Common myeloid progenitor, CD34-positive (primary cell): Measurements from ENCODE around the gene RPL5.
A peak's percentile ranks its signal among the peaks of the same experiment; 100 is the strongest.

Experiments
- CTCF ChIA-PET: fragments of 350-600 bp; sonication (Branson Sonifier 250); formaldehyde crosslinking; loops from one replicate; lab custom pipeline; 2021; ENCODE audit warnings: antibody characterized with exemption; lab: Charles Lee
- POLR2A ChIA-PET: fragments of 350-600 bp; sonication (Branson Sonifier 250); formaldehyde crosslinking; loops from one replicate; lab custom pipeline; 2021; ENCODE audit warnings: antibody characterized with exemption; lab: Charles Lee
- DNase-seq, 3 donors: peaks; one replicate each; pipeline versions ENCODE4 v3.0.0 to v3.0.0-alpha.2; 2013
- H3K27ac ChIP-seq, 2 experiments: 1 replicate in 1 of 2; 2 replicates in 1 of 2; pipeline ENCODE4 v1.7.0; 2013; ENCODE audit warnings: inconsistent platforms in 2 of 2, low read length in 2 of 2, mild to moderate bottlenecking in 2 of 2, low read depth in 1 of 2, moderate library complexity in 1 of 2; ENCODE audit not compliant: severe bottlenecking in 2 of 2, insufficient read depth in 1 of 2, poor library complexity in 1 of 2
- H3K27me3 ChIP-seq, 5 experiments: replicated peaks in 2 of 5; 1 replicate in 3 of 5; 2 replicates in 2 of 5; pipeline versions ENCODE4 v1.6.1 to v1.7.0; 2013; ENCODE audit warnings: low read length in 4 of 5, mild to moderate bottlenecking in 2 of 5, moderate library complexity in 2 of 5, inconsistent platforms in 1 of 5; ENCODE audit not compliant: insufficient read depth in 5 of 5, control insufficient read depth in 4 of 5
- H3K36me3 ChIP-seq, 4 experiments: 1 replicate in 2 of 4; 2 replicates in 2 of 4; pipeline versions ENCODE4 v1.6.1 to v1.7.0; 2013; ENCODE audit warnings: low read length in 3 of 4, control low read depth in 1 of 4, mild to moderate bottlenecking in 1 of 4; ENCODE audit not compliant: control insufficient read depth in 4 of 4, insufficient read depth in 4 of 4
- H3K4me1 ChIP-seq, 4 experiments: 1 replicate in 3 of 4; 2 replicates in 1 of 4; pipeline versions ENCODE4 v1.6.1 to v1.7.1; 2013; ENCODE audit warnings: low read length in 3 of 4, mild to moderate bottlenecking in 3 of 4, control low read depth in 1 of 4, inconsistent platforms in 1 of 4, moderate library complexity in 1 of 4; ENCODE audit not compliant: control insufficient read depth in 4 of 4, insufficient read depth in 4 of 4; ENCODE audit errors: control extremely low read depth in 1 of 4
- H3K4me3 ChIP-seq, 7 experiments: 1 replicate in 4 of 7; 2 replicates in 3 of 7; pipeline versions ENCODE4 v1.5.1 to v1.7.0; 2013; ENCODE audit warnings: mild to moderate bottlenecking in 7 of 7, low read length in 6 of 7, moderate library complexity in 6 of 7, inconsistent platforms in 2 of 7, low read depth in 2 of 7, control low read depth in 1 of 7; ENCODE audit not compliant: insufficient read depth in 4 of 7, control insufficient read depth in 1 of 7; ENCODE audit errors: extremely low read depth in 1 of 7
- H3K9me3 ChIP-seq, 5 experiments: 1 replicate in 4 of 5; 2 replicates in 1 of 5; pipeline versions ENCODE4 v1.6.1 to v1.7.1; 2013; ENCODE audit warnings: low read length in 4 of 5, mild to moderate bottlenecking in 2 of 5, inconsistent platforms in 1 of 5, low read depth in 1 of 5, moderate library complexity in 1 of 5; ENCODE audit not compliant: control insufficient read depth in 4 of 5, insufficient read depth in 2 of 5; ENCODE audit errors: control extremely low read depth in 1 of 5
- WGBS: methylation state at CpG from one replicate; pipeline ENCODE4 v1.1.5; 2013; ENCODE audit not compliant: insufficient coverage; 5-methylcytosine and 5-hydroxymethylcytosine counted together

The RPL5 gene

DNA sequence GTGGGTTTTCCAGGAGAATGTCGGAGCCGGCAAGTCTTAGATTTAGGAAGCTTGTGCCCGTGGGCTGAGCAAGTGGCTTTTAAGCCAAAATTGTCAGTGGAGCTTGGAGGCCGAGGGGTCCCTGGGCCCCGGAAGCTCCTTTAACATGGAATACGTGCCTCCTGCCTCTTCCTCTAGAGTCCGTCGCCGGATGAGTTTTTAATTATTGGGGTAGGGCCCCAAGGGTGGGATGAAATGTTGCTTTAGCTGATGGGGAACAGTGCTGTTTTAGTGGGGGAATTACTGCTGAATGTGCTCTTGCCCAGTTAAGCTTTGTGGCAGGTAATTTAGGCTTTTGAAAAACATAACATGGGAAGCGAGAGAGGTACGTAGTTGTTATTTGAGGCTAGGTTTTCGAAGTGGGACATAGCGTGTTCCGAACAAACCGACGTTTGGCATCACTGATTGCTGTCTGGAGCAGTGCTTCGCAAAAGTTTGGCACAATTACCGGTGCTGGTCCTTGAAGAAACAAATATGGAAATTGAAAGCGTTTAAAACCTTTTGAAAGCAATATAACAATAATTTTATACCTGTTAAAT lies 786 bp downstream of the RPL5 start:
- H3K4me1 ChIP-seq, result peaks cover 9 to 28% (median 17%) of the 10 kb centered on the region in 4 experiments
- POLR2A ChIA-PET, result interaction anchor here (1.0 to 1.3 kb wide), 2 partner anchors 48 to 246 kb away, joined by 4 to 6 read pairs; partner anchors contain the start of genes EVI5 and MTF2
- DNase-seq, result no peak

GRCh38 chr1:92833840-92834239 lies 2.0 kb downstream of the RPL5 start:
- peak overlapping the region in 6 of 7 experiments; percentile 2 to 100 (median 100) for H3K4me3 ChIP-seq
- peaks cover 9 to 30% (median 17%) of the 10 kb centered on the region in 4 experiments for H3K4me1 ChIP-seq
- 88% methylated on average over 3 of the region's 5 CpGs for WGBS
- ChIA-PET CTCF (no interaction called here), POLR2A (no interaction called here)
- H3K9me3 ChIP-seq, result no peaks in the 10 kb centered on the region
- no peaks in the 10 kb centered on the region for H3K27me3 ChIP-seq
- peak overlapping the region; percentile 92 to 98 for H3K27ac ChIP-seq
- DNase-seq, result no peak
- H3K36me3 ChIP-seq, result peaks cover 10 to 52% (median 38%) of the 10 kb centered on the region in 4 experiments

More for the DNA sequence above, 786 bp downstream of the RPL5 start:
- Histone ChIP-seq H3K4me3 (peak overlapping the region; percentile 61 to 100 (median 99)), H3K27ac (peak overlapping the region; percentile 92 to 98), H3K27me3 (no peaks in the 10 kb centered on the region), H3K9me3 (no peaks in the 10 kb centered on the region), H3K36me3 (peaks cover 3 to 40% (median 29%) of the 10 kb centered on the region in 4 experiments)
- CTCF ChIA-PET, result interaction anchor here (0.6 to 3.1 kb wide), 10 partner anchors 9 to 471 kb away, joined by 3 to 10 read pairs (median 4); partner anchors contain the start of genes DIPK1A and EVI5
- WGBS, result 0% methylated on average over 16 of the region's 19 CpGs

DNA sequence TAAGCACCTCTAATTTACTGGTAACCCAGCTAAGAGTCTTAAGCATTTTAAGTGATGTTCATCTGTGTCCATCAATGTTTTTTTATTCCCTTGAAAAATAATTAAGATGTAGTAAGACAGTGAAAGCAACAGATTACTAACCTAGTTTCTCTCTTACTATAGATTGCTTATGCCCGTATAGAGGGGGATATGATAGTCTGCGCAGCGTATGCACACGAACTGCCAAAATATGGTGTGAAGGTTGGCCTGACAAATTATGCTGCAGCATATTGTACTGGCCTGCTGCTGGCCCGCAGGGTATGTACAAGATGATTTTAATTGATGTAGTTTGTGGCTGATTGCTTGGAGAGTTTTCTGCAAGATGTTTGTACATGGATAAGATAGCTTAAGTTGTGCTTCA lies 2.8 kb downstream of the RPL5 start:
- peaks cover 9 to 30% (median 17%) of the 10 kb centered on the region in 4 experiments for H3K4me1 ChIP-seq
- 100% methylated on average over 1 of the region's 5 CpGs for WGBS
- DNase-seq, result no peak
- no peaks in the 10 kb centered on the region for H3K27me3 ChIP-seq
- H3K9me3 ChIP-seq, result no peaks in the 10 kb centered on the region
- H3K27ac ChIP-seq, result peak overlapping the region in 1 of 2 experiments; percentile 98
- POLR2A ChIA-PET, result no interaction called here
- H3K4me3 ChIP-seq, result peak overlapping the region in 3 of 7 experiments; percentile 16 to 100 (median 90)
- peaks cover 10 to 59% (median 45%) of the 10 kb centered on the region in 4 experiments for H3K36me3 ChIP-seq
- CTCF ChIA-PET, result no interaction called here

DNA sequence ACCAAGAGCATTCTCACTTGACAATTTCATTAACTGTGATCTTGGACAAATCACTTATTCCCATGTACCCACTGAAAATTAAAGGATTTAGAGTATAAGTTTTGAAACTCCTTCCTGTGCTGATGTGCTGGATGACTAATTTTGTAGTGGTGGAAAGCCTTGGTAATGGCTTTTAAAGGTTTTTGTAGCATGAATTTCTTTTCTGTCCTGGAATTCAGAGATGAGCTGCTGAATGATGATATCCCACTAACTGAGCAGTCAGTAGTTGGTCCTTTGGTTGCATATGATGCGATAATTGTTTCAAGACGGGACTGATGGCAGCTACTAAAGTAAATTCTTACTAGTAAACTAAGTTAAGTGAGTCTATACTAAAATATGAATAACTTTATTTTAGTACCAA lies 5.2 kb downstream of the RPL5 start:
- Histone ChIP-seq H3K36me3 (peaks cover 31 to 83% (median 62%) of the 10 kb centered on the region in 4 experiments), H3K9me3 (no peaks in the 10 kb centered on the region), H3K4me3 (no peak overlapping the region), H3K4me1 (peaks cover 9 to 27% (median 17%) of the 10 kb centered on the region in 4 experiments), H3K27ac (no peak overlapping the region), H3K27me3 (no peaks in the 10 kb centered on the region)
- POLR2A ChIA-PET, result no interaction called here
- CTCF ChIA-PET, result interaction anchor here (0.5 to 3.1 kb wide), 2 partner anchors 12 to 153 kb away, joined by 3 to 13 read pairs; no protein-coding TSS in a partner anchor
- WGBS, result no CpG with 5 or more reads among the region's 2 CpGs
- DNase-seq, result no peak

DNA sequence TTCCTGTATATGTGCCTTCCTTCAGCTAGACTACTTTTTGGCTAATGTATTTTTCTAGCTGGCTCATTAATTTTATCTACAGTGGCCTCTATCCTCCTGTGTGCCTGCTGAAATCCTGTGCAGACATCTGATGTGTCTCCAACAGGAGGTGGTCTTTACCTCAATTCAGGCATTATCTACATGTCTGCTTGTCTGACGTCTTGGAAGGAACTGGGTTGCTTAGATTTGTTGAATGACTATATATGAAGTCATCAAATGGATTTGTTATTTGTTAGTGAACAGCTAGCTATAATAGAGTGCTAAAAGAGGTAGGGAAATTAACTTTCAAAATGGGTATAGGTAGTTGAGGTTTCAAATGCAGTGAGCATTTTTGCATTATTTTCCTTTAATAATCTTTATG lies 6.7 kb downstream of the RPL5 start:
- peaks cover 37 to 97% (median 73%) of the 10 kb centered on the region in 4 experiments for H3K36me3 ChIP-seq
- H3K27me3 ChIP-seq, result no peaks in the 10 kb centered on the region
- H3K4me1 ChIP-seq, result peaks cover 5 to 19% (median 12%) of the 10 kb centered on the region in 4 experiments
- DNase-seq, result no peak
- WGBS, result no CpG with 5 or more reads among the region's 1 CpG
- CTCF ChIA-PET, result interaction anchor here (0.7 to 3.1 kb wide), 4 partner anchors 11 to 29 kb away, joined by 4 to 13 read pairs (median 4); no protein-coding TSS in a partner anchor
- POLR2A ChIA-PET, result no interaction called here
- H3K9me3 ChIP-seq, result no peaks in the 10 kb centered on the region
- peak overlapping the region in 1 of 7 experiments; percentile 24 for H3K4me3 ChIP-seq
- no peak overlapping the region for H3K27ac ChIP-seq

DNA sequence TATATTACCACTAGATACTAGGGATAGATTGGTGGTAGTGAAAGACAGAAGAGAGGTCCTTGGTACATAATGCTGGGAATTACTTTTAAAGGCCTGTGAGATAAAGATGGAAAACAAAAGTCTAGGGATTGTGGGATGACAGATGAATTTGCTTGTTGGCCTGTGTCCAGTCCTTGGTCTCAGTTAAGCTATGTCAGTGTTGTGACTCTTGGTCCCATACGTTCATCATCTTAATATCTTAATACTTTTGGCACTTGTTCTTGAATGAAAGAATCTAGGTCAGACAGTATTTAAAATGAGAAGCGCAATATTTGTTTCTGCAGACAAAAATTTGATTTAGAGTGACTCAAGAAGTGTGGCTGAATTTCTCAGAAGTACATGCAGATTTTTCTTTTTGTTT lies 7.6 kb downstream of the RPL5 start:
- ChIA-PET CTCF (interaction anchor here (0.7 to 2.1 kb wide), 7 partner anchors 11 to 578 kb away, joined by 3 to 8 read pairs (median 3); partner anchors contain the start of gene DIPK1A), POLR2A (no interaction called here)
- Histone ChIP-seq H3K4me1 (peaks cover 0 to 10% (median 6%) of the 10 kb centered on the region in 4 experiments), H3K36me3 (peaks cover 40 to 96% (median 70%) of the 10 kb centered on the region in 4 experiments), H3K27ac (no peak overlapping the region), H3K27me3 (no peaks in the 10 kb centered on the region), H3K4me3 (no peak overlapping the region), H3K9me3 (no peaks in the 10 kb centered on the region)
- no peak for DNase-seq
- WGBS, result 100% methylated on average over 1 of the region's 2 CpGs

GRCh38 chr1:92840600-92840999 lies 8.8 kb downstream of the RPL5 start:
- DNase-seq, result no peak
- Histone ChIP-seq H3K27me3 (no peaks in the 10 kb centered on the region), H3K27ac (no peak overlapping the region), H3K4me3 (no peak overlapping the region), H3K4me1 (peaks cover 0 to 5% (median 1%) of the 10 kb centered on the region in 4 experiments), H3K9me3 (no peaks in the 10 kb centered on the region), H3K36me3 (peaks cover 39 to 85% (median 61%) of the 10 kb centered on the region in 4 experiments)
- POLR2A ChIA-PET, result no interaction called here
- 92% methylated on average over 2 of the region's 5 CpGs for WGBS
- CTCF ChIA-PET, result interaction anchor here (1.3 to 1.4 kb wide), 2 partner anchors 19 to 120 kb away, joined by 3 to 8 read pairs; partner anchors contain the start of gene DIPK1A
